ENCODE data around the gene FAM117B.
A peak's percentile ranks its signal among the peaks of the same experiment; 100 is the strongest.

The FAM117B gene

DNA sequence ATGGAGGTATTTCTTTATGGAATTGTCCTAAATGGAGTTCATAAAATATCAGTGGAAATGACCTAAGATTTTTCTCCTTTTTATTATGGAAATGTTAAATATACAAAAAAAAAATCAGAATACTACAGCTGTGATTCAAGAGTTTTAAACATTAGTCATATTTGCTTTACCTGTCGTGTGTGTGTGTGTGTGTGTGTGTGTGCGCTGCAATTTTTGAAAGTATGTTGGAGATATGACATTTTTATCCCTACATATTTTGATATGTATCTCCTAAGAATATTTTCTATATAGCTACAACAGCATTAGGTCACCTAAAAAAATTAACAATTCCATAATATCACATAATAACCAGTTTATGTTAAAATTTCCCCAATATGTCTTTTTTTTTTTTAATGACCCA, 85.5 kb downstream of the FAM117B start:
- no peak overlapping the region for H3K4me3 ChIP-seq (replicated peaks in 1 of 2; ENCODE audit: low read depth in 2 of 2, low read length in 2 of 2)
- no peak for DNase-seq (ENCODE audit: low read depth in 2 of 2)
- TF ChIP-seq, protein P1, sequence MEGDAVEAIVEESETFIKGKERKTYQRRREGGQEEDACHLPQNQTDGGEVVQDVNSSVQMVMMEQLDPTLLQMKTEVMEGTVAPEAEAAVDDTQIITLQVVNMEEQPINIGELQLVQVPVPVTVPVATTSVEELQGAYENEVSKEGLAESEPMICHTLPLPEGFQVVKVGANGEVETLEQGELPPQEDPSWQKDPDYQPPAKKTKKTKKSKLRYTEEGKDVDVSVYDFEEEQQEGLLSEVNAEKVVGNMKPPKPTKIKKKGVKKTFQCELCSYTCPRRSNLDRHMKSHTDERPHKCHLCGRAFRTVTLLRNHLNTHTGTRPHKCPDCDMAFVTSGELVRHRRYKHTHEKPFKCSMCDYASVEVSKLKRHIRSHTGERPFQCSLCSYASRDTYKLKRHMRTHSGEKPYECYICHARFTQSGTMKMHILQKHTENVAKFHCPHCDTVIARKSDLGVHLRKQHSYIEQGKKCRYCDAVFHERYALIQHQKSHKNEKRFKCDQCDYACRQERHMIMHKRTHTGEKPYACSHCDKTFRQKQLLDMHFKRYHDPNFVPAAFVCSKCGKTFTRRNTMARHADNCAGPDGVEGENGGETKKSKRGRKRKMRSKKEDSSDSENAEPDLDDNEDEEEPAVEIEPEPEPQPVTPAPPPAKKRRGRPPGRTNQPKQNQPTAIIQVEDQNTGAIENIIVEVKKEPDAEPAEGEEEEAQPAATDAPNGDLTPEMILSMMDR (IDR thresholded peaks at IDR 0.05; ENCODE audit: low read depth, low read length), result no peak

DNA sequence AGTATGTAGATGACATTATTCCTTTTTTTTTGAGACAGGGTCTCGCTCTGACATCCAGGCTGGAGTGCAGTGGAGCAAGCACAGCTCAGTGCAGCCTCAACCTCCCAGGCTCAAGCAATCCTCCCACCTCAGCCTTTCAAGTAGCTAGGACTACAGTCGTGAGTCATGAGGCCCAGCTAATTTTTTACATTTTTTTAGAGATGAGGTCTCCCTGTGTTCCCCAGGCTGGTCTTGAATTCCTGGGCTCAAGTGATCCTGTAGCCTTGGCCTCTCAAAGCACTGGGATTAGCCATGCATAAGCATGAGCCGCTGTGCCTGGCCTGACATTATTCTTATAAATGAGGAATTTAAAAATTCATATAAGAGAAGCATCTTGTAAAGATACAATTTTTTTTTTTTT, 86.9 kb downstream of the FAM117B start:
- peak; percentile 24 to 50 for DNase-seq (ENCODE audit: low read depth in 2 of 2)
- TF ChIP-seq, protein P1 (IDR thresholded peaks at IDR 0.05; ENCODE audit: low read depth, low read length), result no peak

DNA sequence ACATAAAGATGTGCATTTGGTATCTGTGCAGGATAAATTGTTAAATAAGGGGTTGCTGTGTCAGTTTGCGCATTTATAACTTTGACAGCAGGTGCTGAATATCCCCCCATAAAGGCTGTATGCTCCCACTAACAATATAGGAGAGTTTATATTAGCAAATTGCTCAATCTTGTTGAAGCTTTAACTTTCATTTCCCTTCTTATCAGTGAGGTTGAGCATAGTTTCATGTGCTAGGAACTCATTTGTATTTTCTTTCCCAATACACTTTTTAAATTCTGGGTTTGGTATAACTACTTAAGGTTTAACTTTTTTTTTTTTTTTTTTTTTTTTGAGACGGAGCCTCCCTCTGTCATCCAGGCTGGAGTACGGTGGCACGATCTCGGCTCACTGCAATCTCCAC, 89.0 kb downstream of the FAM117B start:
- DNase-seq (ENCODE audit: low read depth in 2 of 2), result no peak
- H3K4me3 ChIP-seq (replicated peaks in 1 of 2; ENCODE audit: low read depth in 2 of 2, low read length in 2 of 2), result no peak overlapping the region
- TF ChIP-seq, protein P1 (IDR thresholded peaks at IDR 0.05; ENCODE audit: low read depth, low read length), result no peak

More for the DNA sequence above, 86.9 kb downstream of the FAM117B start:
- no peak overlapping the region for H3K4me3 ChIP-seq (replicated peaks in 1 of 2; ENCODE audit: low read depth in 2 of 2, low read length in 2 of 2)

DNA sequence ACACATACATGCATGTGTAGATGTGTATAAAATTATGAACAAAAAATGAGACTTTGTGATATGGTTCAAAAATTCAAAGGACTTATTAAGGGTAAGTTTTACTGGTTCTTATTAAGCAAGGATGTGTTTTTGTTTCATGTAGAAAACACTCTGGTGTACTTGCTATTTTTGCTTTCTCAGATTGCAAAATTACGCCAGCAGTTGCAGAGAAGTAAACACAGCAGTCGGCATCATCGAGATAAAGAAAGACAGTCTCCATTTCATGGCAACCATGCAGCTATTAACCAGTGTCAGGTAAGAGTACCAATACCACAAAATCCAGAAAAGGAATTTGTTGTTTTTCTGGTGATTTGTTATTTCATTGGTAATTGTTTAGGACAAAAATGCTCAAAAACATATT, 91.3 kb downstream of the FAM117B start:
- DNase-seq (ENCODE audit: low read depth in 2 of 2), result no peak
- TF ChIP-seq, protein P1 (IDR thresholded peaks at IDR 0.05; ENCODE audit: low read depth, low read length), result no peak
- H3K4me3 ChIP-seq (replicated peaks in 1 of 2; ENCODE audit: low read depth in 2 of 2, low read length in 2 of 2), result no peak overlapping the region

DNA sequence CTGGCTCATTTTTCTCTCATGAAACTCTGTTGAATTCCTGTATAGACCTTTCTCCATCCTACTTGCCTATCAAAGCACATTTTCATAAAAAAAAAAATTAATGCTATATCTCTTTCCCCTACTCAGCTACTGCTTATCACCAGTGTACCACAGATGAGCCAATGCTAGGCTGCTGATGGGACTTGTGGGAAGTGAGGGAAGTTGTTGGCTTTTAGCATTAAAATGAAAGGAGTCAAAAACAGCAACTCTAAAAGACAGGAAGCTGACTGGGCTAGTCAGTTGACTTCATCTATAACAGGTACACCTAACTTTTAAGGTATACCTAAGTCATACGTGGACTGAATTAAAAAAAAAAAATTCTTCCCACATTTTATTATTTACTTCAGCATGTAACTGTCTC, 102.1 kb downstream of the FAM117B start:
- no peak overlapping the region for H3K4me3 ChIP-seq (replicated peaks in 1 of 2; ENCODE audit: low read depth in 2 of 2, low read length in 2 of 2)
- DNase-seq (ENCODE audit: low read depth in 2 of 2), result no peak
- TF ChIP-seq, protein P1 (IDR thresholded peaks at IDR 0.05; ENCODE audit: low read depth, low read length), result no peak

DNA sequence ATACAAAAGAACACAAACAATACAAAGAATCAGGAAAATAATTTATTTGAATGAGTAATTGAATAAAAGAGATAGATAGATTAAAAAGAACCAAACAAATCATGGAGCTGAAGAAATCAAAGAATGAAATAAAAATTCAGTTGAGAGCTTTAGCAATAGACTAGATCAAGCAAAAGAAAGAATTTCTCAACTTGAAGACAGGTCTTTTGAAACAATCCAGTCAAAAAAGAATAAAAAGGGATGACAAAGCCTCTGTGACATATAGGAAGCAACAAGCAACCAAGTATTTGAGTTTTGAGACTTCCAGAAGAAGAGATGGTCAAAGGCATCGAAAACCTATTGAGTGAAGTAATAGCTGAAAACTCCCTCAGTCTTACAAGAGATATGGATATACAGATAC, 108.8 kb downstream of the FAM117B start:
- TF ChIP-seq, protein P1 (IDR thresholded peaks at IDR 0.05; ENCODE audit: low read depth, low read length), result no peak
- no peak for DNase-seq (ENCODE audit: low read depth in 2 of 2)
- H3K4me3 ChIP-seq (replicated peaks in 1 of 2; ENCODE audit: low read depth in 2 of 2, low read length in 2 of 2), result no peak overlapping the region

DNA sequence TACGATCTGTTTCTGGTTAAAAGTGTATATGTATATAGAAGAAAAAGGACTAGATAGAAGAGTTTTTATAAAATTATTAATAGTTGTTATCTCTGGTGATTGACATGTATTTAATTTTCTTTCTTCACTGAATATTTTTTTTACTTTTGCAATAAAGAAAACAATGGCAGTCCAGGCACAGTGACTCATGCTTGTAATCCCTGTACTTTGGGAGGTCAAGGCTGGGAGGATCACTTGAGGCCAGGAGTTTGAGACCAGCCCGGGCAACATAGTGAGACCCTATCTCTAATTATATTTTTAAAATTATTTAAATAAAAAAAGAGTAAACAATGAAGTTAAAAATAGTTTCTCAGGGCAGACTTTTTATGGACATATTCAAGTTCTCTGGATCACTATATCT, 114.7 kb downstream of the FAM117B start:
- no peak overlapping the region for H3K4me3 ChIP-seq (replicated peaks in 1 of 2; ENCODE audit: low read depth in 2 of 2, low read length in 2 of 2)
- peak in 1 of 2 donors; percentile 9 for DNase-seq (ENCODE audit: low read depth in 2 of 2)

More for the DNA sequence above, 114.7 kb downstream of the FAM117B start:
- TF ChIP-seq, protein P1 (IDR thresholded peaks at IDR 0.05; ENCODE audit: low read depth, low read length), result no peak
